NCI-H774 (cell line): ENCODE data around the gene FPR2.
"Not testable (repeated sequence)": the region's sequence is repeated elsewhere in the genome, so short reads cannot be mapped to it uniquely, and the experiment has no call there.

Experiments used
- DNase-seq: peaks from one replicate; lab custom pipeline; 2025; lab: John Stamatoyannopoulos, UW

Gene FPR2

GRCh38 chr19:51806571-51806970 lies 45.6 kb downstream of the FPR2 start:
- not testable (repeated sequence) for DNase-seq

- no peak for DNase-seq
Measured at GRCh38 chr19:51807111-51807701, 46.2 kb downstream of the FPR2 start.

GRCh38 chr19:51807925-51808324 lies 46.9 kb downstream of the FPR2 start:
- DNase-seq = no peak

GRCh38 chr19:51808333-51808986 lies 47.5 kb downstream of the FPR2 start:
- no peak for DNase-seq

GRCh38 chr19:51809787-51810186 lies 48.8 kb downstream of the FPR2 start:
- DNase-seq = no peak

GRCh38 chr19:51810223-51810622 lies 49.2 kb downstream of the FPR2 start:
- DNase-seq = no peak

GRCh38 chr19:51811344-51811743 lies 50.4 kb downstream of the FPR2 start:
- no peak for DNase-seq

- DNase-seq = no peak
Measured at GRCh38 chr19:51815043-51815442, 54.1 kb downstream of the FPR2 start.

- no peak for DNase-seq
Measured at GRCh38 chr19:51816711-51817110, 55.7 kb downstream of the FPR2 start.

- no peak for DNase-seq
Measured at GRCh38 chr19:51820011-51820410, 59.0 kb downstream of the FPR2 start.
